Measurements from ENCODE around the gene PRICKLE2.

The PRICKLE2 gene

GRCh38 chr3:64064804-64065203 lies 160.5 kb downstream of the PRICKLE2 start:
- no peak overlapping the region for H3K9ac ChIP-seq (ENCODE audit: low read depth, low read length)
- H3K4me1 ChIP-seq (ENCODE audit: insufficient read depth, low read length): peaks cover 19% of the 10 kb centered on the region
- H3K9me3 ChIP-seq (ENCODE audit: control insufficient read depth, insufficient read depth, low read length): no peaks in the 10 kb centered on the region
- H3K36me3 ChIP-seq (ENCODE audit: insufficient read depth, low read length): no peaks in the 10 kb centered on the region

GRCh38 chr3:64063983-64064438 lies 161.3 kb downstream of the PRICKLE2 start:
- Histone ChIP-seq H3K4me1 (ENCODE audit: insufficient read depth, low read length) (peaks cover 19% of the 10 kb centered on the region), H3K9ac (ENCODE audit: low read depth, low read length) (no peak overlapping the region), H3K36me3 (ENCODE audit: insufficient read depth, low read length) (no peaks in the 10 kb centered on the region), H3K9me3 (ENCODE audit: control insufficient read depth, insufficient read depth, low read length) (no peaks in the 10 kb centered on the region)

GRCh38 chr3:64063207-64063982 lies 161.9 kb downstream of the PRICKLE2 start:
- H3K36me3 ChIP-seq (ENCODE audit: insufficient read depth, low read length): no peaks in the 10 kb centered on the region
- no peak overlapping the region for H3K9ac ChIP-seq (ENCODE audit: low read depth, low read length)
- no peaks in the 10 kb centered on the region for H3K9me3 ChIP-seq (ENCODE audit: control insufficient read depth, insufficient read depth, low read length)
- peaks cover 19% of the 10 kb centered on the region for H3K4me1 ChIP-seq (ENCODE audit: insufficient read depth, low read length)

- Histone ChIP-seq H3K4me1 (ENCODE audit: insufficient read depth, low read length) (peaks cover 19% of the 10 kb centered on the region), H3K9me3 (ENCODE audit: control insufficient read depth, insufficient read depth, low read length) (no peaks in the 10 kb centered on the region), H3K9ac (ENCODE audit: low read depth, low read length) (no peak overlapping the region), H3K36me3 (ENCODE audit: insufficient read depth, low read length) (no peaks in the 10 kb centered on the region)
Measured at GRCh38 chr3:64061628-64062027, 163.6 kb downstream of the PRICKLE2 start.

GRCh38 chr3:64059484-64060175 lies 165.6 kb downstream of the PRICKLE2 start:
- H3K36me3 ChIP-seq (ENCODE audit: insufficient read depth, low read length): no peaks in the 10 kb centered on the region
- H3K9ac ChIP-seq (ENCODE audit: low read depth, low read length): no peak overlapping the region
- H3K4me1 ChIP-seq (ENCODE audit: insufficient read depth, low read length): peaks cover 19% of the 10 kb centered on the region
- no peaks in the 10 kb centered on the region for H3K9me3 ChIP-seq (ENCODE audit: control insufficient read depth, insufficient read depth, low read length)

- no peak overlapping the region for H3K9ac ChIP-seq (ENCODE audit: low read depth, low read length)
- peaks cover 12% of the 10 kb centered on the region for H3K4me1 ChIP-seq (ENCODE audit: insufficient read depth, low read length)
Measured at GRCh38 chr3:64058566-64058965, 166.7 kb downstream of the PRICKLE2 start.

GRCh38 chr3:64057231-64057630 lies 168.0 kb downstream of the PRICKLE2 start:
- H3K4me1 ChIP-seq (ENCODE audit: insufficient read depth, low read length): no peaks in the 10 kb centered on the region
- H3K9ac ChIP-seq (ENCODE audit: low read depth, low read length): no peak overlapping the region
- no peaks in the 10 kb centered on the region for H3K9me3 ChIP-seq (ENCODE audit: control insufficient read depth, insufficient read depth, low read length)
- no peaks in the 10 kb centered on the region for H3K36me3 ChIP-seq (ENCODE audit: insufficient read depth, low read length)

More at GRCh38 chr3:64058566-64058965, 166.7 kb downstream of the PRICKLE2 start:
- Histone ChIP-seq H3K9me3 (ENCODE audit: control insufficient read depth, insufficient read depth, low read length) (no peaks in the 10 kb centered on the region), H3K36me3 (ENCODE audit: insufficient read depth, low read length) (no peaks in the 10 kb centered on the region)

GRCh38 chr3:64056606-64057180 lies 168.6 kb downstream of the PRICKLE2 start:
- Histone ChIP-seq H3K4me1 (ENCODE audit: insufficient read depth, low read length) (no peaks in the 10 kb centered on the region), H3K9ac (ENCODE audit: low read depth, low read length) (no peak overlapping the region), H3K36me3 (ENCODE audit: insufficient read depth, low read length) (no peaks in the 10 kb centered on the region), H3K9me3 (ENCODE audit: control insufficient read depth, insufficient read depth, low read length) (no peaks in the 10 kb centered on the region)

- no peak overlapping the region for H3K9ac ChIP-seq (ENCODE audit: low read depth, low read length)
- H3K36me3 ChIP-seq (ENCODE audit: insufficient read depth, low read length): no peaks in the 10 kb centered on the region
- H3K9me3 ChIP-seq (ENCODE audit: control insufficient read depth, insufficient read depth, low read length): no peaks in the 10 kb centered on the region
- 0 out of 2 replicates have a peak, but pooled peaks cover under 1% of the 10 kb centered on the region for H3K4me1 ChIP-seq (ENCODE audit: insufficient read depth, low read length)
Measured at GRCh38 chr3:64055076-64055475, 170.2 kb downstream of the PRICKLE2 start.

GRCh38 chr3:64054488-64054887 lies 170.8 kb downstream of the PRICKLE2 start:
- Histone ChIP-seq H3K36me3 (ENCODE audit: insufficient read depth, low read length) (no peaks in the 10 kb centered on the region), H3K9me3 (ENCODE audit: control insufficient read depth, insufficient read depth, low read length) (no peaks in the 10 kb centered on the region), H3K4me1 (ENCODE audit: insufficient read depth, low read length) (peaks cover 6% of the 10 kb centered on the region), H3K9ac (ENCODE audit: low read depth, low read length) (no peak overlapping the region)

GRCh38 chr3:64053581-64053980 lies 171.7 kb downstream of the PRICKLE2 start:
- Histone ChIP-seq H3K9me3 (ENCODE audit: control insufficient read depth, insufficient read depth, low read length) (no peaks in the 10 kb centered on the region), H3K36me3 (ENCODE audit: insufficient read depth, low read length) (no peaks in the 10 kb centered on the region), H3K9ac (ENCODE audit: low read depth, low read length) (no peak overlapping the region), H3K4me1 (ENCODE audit: insufficient read depth, low read length) (peaks cover 15% of the 10 kb centered on the region)

GRCh38 chr3:64053117-64053516 lies 172.1 kb downstream of the PRICKLE2 start:
- H3K36me3 ChIP-seq (ENCODE audit: insufficient read depth, low read length): no peaks in the 10 kb centered on the region
- peaks cover 20% of the 10 kb centered on the region for H3K4me1 ChIP-seq (ENCODE audit: insufficient read depth, low read length)
- no peak overlapping the region for H3K9ac ChIP-seq (ENCODE audit: low read depth, low read length)
- H3K9me3 ChIP-seq (ENCODE audit: control insufficient read depth, insufficient read depth, low read length): no peaks in the 10 kb centered on the region

- Histone ChIP-seq H3K36me3 (ENCODE audit: insufficient read depth, low read length) (no peaks in the 10 kb centered on the region), H3K9ac (ENCODE audit: low read depth, low read length) (no peak overlapping the region), H3K4me1 (ENCODE audit: insufficient read depth, low read length) (peaks cover 26% of the 10 kb centered on the region), H3K9me3 (ENCODE audit: control insufficient read depth, insufficient read depth, low read length) (no peaks in the 10 kb centered on the region)
Measured at GRCh38 chr3:64049832-64050231, 175.4 kb downstream of the PRICKLE2 start.

GRCh38 chr3:64049136-64049535 lies 176.1 kb downstream of the PRICKLE2 start:
- Histone ChIP-seq H3K4me1 (ENCODE audit: insufficient read depth, low read length) (peaks cover 26% of the 10 kb centered on the region), H3K36me3 (ENCODE audit: insufficient read depth, low read length) (no peaks in the 10 kb centered on the region), H3K9ac (ENCODE audit: low read depth, low read length) (no peak overlapping the region), H3K9me3 (ENCODE audit: control insufficient read depth, insufficient read depth, low read length) (no peaks in the 10 kb centered on the region)
